ENCODE data around the gene ADGRG3.
"Not testable (repeated sequence)": the region's sequence is repeated elsewhere in the genome, so short reads cannot be mapped to it uniquely, and the experiment has no call there.

ADGRG3 gene

DNA sequence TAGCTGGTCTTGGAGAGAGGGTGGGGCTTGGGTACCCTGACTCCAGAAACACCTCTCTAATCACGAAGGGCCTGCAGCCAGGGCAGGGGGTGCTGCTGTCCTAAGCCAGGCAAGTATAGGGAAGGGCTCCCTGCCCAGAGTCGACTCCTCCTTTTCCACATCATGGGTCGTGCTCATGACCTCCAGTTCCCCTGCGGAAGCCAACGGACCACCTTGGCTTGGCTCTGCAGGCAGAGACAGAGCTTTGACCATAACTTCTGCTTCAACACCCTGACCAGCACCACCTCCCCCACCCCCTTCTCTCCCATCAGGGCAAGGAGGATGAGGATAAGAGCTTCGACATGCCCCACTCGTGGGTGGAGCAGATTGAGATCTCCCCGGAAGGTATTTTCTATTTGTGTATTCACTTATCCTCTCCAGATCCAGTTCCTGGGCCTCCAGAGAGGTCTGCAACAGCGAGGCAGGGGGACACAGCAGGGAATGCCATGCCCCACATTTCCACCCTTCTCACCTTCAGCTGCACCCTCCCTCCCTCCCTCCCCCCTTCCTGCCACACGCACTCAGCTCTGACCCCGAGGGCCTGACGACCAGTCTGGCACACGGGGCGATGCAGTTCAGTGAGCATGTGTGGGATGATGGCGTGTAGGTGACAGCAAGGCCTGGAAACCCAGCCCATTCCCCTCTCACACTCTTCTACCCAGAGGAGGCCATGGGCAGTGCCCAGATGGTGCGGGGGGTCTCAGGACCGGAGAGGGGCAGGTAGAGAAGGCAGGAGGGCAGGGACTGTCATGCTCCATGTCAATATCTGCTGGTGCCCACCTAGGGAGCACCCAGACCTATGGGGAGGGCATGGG is 53.5 kb downstream of the ADGRG3 start:
- no peak for DNase-seq (ENCODE audit: low spot score)

DNA sequence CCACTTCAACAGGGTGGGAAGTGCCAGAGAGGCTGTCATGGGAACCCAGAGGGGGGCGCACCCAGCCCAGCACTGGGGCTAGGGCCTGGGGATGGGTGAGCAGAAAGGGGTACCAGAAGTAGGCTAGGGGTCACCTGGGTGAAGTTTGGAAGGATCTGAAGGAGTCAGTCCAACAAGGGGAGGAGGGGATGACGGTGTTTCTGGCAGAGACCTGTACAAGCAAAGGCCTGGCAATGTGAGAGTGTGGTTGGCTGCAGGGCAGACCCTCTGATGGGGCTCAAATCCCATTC is 54.0 kb downstream of the ADGRG3 start:
- DNase-seq (ENCODE audit: low spot score) = no peak

DNA sequence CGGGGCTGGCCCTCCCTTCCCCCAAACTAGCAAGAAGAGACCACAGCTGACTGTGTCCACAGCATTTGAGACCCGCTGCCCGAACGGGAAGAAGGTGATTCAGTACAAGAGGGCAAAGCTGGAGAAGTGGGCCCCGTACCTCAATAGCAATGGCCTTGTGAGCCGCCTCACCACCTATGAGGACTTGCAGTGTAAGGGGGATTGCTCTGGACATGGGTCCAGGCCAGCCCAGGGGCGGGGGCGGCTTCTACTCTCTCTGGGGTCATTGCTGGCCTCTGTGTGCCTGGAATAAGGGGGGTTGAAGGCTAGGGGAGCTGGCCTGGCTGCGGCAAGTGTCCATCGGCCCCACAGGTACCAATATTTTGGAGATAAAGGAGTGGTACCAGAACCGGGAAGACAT is 54.5 kb downstream of the ADGRG3 start:
- no peak for DNase-seq (ENCODE audit: low spot score)

DNA sequence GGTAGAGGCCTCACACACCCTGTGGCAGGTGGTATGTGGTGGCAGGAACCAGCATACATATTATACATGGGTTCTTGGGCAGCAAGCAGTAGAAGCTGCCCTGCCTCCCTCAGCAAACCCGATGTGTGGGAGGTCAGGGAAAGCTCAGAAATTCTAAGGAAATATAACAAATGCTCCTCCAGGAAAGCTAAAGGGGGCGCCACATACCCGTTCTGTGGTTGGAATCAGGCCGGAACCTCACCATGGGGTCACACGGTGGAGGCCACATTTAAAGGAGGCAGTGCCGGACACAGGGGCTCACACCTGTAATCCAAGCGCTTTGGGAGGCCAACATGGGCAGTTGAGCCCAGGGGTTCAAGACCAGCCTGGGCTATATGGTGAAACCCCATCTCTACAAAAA is 55.1 kb downstream of the ADGRG3 start:
- no peak for DNase-seq (ENCODE audit: low spot score)

DNA sequence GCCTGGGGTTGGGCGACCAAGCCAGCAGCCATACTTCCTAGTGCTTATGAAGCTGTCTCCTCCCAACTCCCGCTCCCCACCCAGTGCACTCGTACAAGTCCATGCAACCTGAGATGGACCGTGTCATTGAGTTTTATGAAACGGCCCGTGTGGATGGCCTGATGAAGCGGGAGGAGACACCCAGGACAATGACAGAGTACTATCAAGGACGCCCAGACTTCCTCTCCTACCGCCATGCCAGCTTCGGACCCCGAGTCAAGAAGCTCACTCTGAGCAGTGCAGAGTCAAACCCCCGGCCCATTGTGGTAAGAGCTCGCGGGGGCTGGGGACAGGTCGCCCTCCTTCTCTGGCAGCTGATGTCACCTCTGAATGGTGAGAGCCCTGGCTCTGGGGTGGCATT is 56.4 kb downstream of the ADGRG3 start:
- DNase-seq (ENCODE audit: low spot score) = no peak

DNA sequence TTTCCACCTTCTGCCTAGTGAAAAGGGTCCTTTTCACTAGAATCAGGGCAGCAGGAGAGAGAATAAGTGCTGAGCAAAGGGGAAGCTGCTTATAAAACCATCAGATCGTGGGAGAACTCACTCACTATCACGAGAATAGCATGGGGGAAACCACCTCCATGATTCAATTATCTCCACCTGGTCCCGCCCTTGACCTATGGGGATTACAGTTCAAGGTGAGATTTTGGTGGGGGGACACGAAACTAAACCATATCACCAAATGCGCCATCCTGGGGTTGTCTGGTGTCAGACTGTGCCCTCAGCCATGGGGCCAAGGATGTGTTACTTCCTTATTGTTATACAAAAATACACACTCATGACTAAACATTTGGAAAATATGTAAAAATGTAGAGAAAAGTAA is 57.0 kb downstream of the ADGRG3 start:
- DNase-seq (ENCODE audit: low spot score) = no peak

DNA sequence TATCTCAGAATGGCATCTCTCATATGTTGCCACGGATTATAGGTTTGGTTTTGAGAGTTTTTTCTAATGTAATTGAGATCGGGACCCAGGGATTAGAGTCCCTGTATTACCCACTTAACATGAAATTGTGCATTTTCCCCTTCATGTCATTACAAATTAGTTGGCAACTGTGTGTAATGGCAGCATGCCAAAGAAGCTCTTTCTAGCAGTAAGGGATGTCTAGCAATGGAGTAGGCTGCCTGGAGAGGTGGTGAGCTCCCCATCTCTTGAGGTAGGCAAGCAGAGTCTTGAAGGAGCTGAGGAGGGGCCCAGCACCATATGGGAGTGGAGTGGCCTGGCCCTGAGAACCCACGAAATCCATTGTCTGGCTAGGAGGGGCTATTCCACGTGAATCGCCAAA is 57.4 kb downstream of the ADGRG3 start:
- DNase-seq (ENCODE audit: low spot score) = no peak

DNA sequence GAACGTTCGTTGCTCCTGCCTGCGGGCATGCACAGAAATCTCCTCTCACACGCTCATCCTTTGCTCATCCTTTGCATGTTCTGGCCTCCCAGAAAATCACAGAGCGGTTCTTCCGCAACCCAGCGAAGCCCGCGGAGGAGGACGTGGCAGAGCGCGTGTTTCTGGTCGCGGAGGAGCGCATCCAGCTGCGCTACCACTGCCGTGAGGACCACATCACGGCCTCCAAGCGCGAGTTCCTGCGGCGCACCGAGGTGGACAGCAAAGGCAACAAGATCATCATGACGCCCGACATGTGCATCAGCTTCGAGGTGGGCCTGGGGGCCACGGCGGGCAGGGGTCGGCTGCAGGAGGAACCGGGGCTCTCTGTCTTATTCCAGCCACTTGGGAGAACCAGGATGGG is 57.9 kb downstream of the ADGRG3 start:
- DNase-seq (ENCODE audit: low spot score) = no peak

DNA sequence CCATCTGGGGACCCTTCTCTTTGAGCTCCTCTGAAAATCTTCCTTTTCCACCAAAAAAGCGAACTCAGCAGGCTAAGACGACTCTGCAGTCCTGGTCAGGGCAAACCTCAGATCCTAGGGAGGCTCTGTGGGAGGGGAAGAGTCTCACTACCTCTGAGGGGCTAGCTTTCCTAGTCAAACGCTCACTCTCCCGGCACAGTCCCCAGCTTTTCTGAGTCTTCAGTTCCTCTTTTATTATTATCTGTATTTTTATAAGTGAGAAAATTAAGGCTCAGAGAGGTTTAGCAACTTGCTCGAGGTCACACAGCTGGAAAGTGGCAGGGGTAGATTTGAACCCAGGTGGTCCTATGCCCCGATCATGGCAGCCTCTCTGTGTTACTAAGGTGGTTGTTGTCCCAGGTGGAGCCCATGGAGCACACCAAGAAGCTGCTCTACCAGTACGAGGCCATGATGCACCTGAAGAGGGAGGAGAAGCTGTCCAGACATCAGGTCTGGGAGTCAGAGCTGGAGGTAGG is 58.4 kb downstream of the ADGRG3 start:
- DNase-seq (ENCODE audit: low spot score) = no peak

DNA sequence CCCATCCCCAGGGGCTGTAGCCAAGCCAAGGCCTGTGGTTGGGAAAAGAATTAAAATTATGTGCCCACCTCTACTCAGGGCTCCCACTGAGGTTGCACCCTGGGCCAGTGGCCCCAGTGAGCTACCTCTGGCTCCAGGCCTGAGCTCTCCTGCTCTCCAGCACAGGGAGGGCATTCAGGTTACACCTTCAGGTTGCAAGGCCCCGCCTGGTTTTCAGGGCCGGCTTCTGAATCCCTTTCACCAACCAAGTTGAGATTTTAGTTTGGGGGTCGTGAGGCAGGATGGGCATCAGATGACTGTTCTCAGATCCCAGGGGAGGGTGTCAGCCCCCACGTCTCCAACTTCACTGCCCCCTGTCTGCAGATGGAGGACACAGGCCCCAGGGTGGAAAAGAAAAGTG is 59.5 kb downstream of the ADGRG3 start:
- no peak for DNase-seq (ENCODE audit: low spot score)

DNA sequence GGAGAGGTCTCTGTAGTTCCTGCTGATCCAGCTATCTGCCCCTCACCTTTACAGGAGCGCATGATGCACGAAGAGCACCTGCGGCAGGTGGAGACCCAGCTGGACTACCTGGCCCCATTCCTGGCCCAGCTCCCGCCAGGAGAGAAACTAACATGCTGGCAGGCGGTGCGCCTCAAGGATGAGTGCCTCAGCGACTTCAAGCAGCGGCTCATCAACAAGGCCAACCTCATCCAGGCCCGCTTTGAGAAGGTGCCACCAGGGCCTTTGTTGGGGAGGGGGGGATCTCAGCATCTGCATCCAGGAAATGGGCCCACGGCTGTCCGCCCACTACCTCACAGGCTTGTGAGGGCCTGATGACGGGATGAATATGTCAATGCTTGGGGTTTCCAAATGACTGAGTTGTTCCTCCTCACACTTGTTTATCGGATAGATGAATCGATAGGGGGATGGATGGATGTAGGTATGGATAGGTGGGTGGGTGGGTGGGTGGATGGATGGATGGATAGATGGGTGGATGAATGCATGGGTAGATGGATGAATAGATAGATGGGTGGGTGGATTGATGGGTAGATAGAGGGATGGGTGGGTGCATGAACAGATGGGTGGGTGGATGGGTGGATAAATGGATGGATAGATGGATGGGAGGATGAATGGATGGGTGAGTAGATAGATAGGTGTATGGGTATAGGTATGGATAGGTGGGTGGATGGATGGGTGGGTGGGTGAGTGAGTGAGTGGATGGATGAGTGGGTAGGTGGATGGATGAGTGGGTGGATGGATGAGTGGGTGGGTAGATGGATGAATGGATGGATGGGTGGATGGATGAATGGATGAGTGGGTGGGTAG is 60.5 kb downstream of the ADGRG3 start:
- no peak for DNase-seq (ENCODE audit: low spot score)

DNA sequence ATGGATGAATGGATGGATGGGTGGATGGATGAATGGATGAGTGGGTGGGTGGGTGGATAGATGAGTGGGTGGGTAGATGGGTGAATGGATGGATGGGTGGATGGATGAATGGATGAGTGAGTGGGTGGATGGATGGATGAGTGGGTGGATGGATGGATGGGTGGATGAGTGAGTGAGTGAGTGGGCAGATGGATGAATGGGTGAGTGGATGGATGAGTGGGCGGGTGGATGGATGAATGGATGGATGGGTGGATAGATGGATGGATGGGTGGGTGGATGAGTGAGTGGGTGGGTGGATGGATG is 61.0 kb downstream of the ADGRG3 start:
- DNase-seq (ENCODE audit: low spot score) = no peak

DNA sequence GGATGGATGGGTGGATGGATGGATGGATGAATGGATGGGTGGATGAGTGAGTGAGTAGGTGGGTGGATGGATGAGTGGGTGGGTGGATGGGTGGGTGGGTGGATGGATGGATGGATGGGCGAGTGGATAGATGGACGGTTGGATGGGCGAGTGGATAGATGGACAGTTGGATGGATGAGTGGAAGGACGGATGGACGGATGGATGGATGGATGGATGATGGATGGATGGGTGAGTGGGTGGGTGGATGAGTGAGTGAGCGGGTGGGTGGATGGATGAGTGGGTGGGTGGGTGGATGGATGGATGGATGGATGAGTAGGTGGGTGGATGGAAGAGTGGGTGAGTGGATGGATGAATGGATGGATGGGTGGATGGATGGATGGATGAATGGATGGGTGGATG is 61.7 kb downstream of the ADGRG3 start:
- DNase-seq (ENCODE audit: low spot score) = not testable (repeated sequence)

DNA sequence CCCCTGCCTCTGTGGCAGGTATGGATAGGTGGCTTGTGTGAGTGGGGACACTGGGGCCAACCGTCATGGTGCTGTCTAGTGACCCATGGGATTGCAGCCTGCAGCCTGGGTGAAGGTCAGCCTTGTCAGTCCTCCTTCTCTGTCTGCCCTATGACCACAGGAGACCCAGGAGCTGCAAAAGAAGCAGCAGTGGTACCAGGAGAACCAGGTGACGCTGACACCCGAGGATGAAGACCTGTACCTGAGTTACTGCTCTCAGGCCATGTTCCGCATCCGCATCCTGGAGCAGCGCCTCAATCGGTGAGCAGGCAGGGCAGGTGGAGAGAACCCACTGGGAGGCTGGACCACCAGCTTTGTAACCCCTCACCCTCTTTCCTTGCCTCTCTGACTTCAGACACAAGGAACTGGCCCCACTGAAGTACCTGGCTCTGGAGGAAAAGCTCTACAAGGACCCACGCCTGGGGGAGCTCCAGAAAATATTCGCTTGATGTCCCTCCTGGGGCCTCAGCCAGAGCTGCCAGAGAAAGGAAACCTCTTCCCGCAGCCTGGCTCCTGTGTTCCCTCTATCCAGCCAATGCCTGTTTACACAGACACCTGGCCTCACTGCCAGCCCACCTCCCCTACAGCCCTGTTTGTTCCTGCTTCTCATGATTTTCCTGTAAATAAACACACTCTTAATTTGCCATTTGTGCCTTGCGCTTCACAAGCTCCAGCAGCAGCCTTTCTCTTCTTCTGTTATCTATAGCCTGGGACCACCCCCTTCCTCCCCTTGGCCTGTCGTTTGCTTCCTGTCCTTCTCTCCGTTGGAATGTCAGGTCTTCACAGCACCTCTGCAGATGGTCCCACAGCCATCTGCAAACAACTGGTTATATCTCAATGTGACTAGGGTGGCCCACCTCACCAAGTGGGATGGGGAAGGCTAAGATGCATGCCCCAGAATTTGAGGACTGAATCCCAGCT is 62.9 kb downstream of the ADGRG3 start:
- DNase-seq (ENCODE audit: low spot score) = no peak

DNA sequence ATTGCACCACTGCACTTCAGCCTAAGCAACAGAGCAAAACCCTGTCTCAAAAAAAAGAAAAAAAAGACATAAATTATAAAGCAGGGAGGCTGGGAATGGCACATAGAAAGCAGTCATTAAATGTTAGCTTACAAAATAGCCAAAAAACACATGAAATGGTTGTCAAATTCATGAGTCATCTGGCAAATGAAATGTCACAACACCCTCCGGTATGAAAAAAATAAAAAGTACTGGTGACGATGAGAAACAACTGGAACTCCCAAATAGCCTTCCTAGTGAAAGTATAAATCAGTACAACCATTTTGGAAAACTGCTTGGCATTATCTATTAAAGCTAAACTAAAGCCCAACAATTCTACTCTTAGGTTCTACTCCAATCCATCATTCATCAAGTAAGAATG is 63.9 kb downstream of the ADGRG3 start:
- no peak for DNase-seq (ENCODE audit: low spot score)

DNA sequence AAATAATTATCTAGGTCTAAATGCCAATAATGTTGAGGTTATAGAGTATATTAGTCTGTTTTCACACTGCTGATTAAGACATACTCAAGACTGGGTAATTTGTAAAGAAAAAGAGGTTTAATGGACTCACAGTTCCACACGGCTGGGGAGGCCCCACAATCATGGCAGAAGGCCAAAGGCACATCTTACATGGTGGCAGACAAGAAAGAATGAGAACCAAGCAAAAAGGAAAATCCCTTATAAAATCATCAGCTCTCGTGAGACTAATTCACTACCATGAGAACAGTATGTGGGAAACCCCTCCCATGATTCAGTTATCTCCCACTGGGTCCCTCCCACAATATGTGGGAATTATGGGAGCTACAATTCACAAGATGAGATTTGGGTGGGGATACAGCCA is 64.6 kb downstream of the ADGRG3 start:
- no peak for DNase-seq (ENCODE audit: low spot score)

DNA sequence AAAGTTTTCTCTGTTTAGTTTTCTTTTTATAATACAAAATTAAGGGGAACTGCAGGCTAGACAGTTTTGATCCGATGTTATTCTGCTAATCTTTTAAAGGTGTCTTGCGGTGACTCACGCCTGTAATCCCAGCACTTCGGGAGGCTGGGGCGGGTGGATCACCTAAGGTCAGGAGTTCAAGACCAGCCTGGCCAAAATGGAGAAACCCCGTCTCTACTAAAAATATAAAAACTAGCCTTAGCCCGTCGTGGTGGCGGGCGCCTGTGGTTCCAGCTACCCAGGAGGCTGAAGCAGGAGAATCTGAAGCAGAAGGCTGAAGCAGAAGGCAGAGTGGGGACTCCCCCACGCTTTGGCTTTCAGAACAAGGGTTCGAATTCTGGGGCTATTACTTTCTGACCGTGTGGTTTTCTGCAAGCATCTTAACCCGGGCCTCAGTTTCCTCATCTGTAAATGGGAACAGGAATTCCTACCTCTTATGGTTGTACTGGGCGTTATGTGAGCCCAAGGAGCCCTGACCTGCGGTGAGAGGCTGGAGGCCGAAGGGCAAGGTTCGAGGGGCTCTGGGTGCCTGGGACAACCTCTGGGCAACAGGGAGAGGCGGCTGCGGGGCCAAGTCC is 66.3 kb downstream of the ADGRG3 start:
- DNase-seq (ENCODE audit: low spot score) = no peak

DNA sequence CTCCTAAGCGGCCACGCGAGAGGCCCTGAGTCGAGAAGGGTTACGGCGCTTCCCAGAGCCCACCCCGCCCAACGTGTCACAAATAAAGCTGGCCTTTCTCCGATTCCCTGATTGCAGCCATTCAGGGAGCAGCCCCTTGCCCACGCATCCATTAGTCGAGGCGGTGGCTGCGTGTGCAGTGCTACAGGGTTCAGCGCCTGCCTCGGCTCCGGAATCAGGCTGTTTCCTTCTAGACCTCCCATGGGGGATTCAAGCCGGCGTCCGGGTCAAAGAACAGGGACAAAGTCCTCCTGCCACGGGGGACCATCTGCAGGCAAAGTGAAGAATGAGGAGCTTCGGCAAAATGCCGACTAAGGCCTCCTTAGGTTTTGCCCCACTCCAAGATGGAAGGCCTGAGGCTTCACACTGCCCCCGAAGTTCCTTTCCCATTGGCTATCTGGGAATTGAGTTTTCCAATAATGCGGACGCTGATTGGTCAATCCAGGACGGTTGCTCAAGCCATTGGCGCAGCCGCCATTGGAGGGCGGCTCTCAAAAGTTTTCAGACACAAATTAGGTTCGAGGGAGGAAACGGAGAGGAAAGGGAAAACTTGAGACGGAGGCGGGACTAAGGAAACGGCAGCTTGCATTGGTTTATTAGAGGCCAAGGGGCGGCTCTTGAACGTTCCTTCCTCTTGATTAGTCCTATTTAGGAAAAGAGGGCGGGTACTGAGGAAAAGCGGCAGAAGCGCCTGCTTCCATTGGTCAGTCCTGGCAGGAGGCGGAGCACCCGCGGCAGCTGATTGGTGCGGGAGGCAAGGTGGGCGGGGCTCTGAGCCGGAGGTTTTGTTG is 67.0 kb downstream of the ADGRG3 start:
- peak; percentile 99 for DNase-seq (ENCODE audit: low spot score)

DNA sequence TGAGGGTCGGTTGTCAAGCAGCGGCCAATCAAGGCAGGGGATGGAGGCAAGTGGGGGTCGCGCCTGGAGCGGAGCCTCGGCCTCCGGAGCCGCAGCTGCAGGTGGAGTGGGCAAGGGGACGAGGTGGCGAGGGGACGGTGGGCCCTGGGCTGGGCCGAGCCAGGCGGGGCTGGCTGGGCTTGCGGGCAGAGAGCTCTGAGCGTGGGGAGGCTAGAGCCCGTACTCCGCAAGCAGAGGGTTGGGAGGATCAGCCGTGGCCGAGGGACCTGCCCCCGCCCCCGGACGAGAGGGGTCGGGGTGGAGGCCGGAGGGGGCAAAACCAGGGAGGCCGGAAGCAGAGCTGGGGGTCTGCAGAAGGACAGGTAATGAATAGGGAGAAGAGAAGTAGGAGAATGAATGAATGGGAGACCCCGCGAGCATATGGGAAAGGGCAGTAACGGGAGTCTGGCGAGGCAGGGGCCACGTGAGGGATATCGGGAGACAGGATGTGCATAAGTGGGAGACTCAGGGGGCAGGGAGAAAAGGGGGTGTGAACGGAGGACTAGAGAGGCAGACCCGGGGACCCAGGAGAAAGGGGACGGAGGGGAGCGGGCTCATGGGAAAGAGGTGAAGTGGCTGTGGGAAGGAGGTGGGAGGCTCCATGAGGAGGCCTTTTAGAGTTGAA is 67.8 kb downstream of the ADGRG3 start, which contains the start of gene KATNB1:
KATNB1 (plus strand) TSS at position 16 of the 664 bp plus-strand sequence. CDS start 1,474 bp downstream, outside the sequence.
- no peak for DNase-seq (ENCODE audit: low spot score)

Data from CD4-positive, alpha-beta T cell treated with Interleukin-2 at 100 ng/mL for 4 hours (primary cell).